Hepatic stellate cell (primary cell): Measurements from ENCODE around the gene CHSY3.

ENCODE experiments used
- DNase-seq: peaks from one replicate; pipeline ENCODE4 v3.0.0; 2011; ENCODE audit warnings: low spot score

CHSY3 gene

DNA sequence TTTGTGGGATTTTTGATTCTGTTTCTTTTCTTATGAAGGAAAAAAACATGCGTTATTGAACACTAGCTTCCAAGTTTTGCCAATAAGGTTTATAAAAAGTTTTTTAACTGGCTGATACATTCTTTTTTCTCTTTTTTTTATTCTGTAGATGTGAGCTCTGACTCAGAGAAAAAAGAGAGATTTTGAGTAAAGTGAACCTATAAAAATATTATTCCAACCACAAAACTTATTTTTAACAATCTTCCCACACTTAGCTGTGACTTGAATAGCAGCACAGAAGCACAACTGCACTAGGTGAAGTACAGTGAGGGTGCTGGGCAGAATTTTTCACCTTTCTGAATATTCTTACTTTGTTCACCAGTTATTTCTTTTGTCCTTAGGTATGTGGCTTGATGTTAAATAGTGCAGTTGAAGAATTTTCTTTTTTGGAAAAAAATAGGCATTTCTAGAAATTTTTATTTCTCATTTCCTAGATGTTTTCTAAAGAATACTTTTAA lies 41.6 kb downstream of the CHSY3 start:
- no peak for DNase-seq

DNA sequence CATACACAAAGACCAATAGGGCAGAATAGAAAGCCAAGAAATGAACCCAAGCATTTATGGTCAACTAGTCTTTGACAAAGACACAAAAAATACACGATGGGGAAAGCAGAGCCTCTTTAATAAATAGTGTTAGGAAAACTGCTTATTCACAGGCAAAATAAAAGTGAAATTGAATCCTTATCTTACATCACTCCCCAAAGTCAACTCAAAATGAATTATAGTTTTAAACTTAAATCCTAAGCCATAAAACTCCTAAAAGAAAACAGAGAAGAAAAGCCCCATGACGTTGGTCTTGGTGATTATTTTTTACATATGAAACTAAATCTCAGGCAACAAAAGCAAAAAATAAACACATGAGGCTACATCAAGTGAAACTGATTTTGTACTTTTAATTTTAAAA lies 46.8 kb downstream of the CHSY3 start:
- no peak for DNase-seq

DNA sequence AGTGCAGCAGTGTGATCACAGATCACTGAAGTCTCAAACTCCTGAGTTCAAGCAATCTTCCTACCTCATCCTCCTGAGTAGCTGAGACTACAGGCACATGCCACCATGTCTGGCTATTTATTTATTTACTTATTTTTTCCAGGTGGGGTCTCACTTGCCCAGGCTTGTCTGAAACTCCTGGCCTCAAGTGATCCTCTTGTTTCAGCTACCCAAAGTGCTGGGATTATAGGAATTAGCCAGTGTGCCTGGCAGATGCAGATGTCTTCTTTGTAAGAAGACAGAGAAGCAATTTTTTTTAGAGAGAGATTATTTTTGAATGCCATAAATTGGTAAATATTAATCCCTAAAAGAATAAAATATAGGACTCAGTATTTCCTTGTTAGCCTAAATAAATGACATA lies 54.3 kb downstream of the CHSY3 start:
- no peak for DNase-seq

DNA sequence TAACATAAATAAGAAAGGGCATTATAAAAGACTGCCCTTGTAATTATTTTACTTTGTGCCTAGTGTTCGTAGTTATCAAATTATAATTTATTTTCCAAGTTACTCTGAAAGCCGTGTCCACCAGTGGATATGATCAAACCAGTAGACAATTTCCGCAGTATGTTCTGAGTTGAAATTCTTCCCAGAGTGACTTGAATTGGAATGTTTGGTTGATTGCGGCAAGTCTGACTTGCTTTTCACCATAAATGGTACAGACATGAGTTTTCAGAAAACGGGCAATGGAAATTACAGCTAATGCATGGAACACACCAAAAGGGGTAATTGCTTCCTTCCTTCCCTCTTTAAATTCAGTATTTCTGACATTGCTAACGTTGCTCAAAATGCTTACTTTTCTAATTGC lies 56.6 kb downstream of the CHSY3 start:
- no peak for DNase-seq

DNA sequence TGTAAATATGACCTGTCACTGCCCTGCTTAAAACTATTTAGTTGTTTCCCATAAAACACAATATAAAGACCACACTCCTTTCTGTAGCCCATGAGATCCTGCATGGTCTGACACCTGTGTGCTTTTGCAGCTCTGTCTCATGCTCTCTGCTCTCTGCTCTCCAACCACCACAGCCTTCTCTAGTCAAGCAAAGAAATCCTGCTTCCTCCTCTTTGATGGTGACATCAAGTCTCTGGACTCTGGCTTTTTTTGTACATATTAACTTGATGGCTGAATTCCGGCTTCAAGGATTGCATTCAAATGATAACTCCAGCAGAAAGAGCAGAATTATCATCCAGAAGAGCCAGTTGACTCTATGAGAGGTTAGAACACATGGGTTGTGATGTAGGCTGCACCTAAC lies 58.2 kb downstream of the CHSY3 start:
- no peak for DNase-seq

DNA sequence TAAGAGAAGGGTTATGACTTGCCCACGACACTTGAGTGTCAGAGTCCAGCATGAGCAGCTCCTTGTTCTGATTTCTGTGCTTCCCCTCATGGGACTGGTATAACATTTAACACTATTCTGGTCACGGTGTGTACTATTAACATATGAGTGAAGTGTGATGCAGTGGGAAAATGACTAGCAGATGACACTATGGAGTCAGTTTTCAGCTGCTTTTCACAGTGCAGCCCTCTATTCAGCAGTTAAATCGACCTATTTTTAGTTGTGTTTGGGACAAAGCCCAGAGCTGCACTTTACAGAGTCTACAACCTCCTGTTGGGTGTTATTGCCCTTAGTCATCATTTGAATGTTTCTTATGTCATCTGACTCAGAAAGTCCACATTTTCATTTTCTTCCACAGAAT lies 59.1 kb downstream of the CHSY3 start:
- no peak for DNase-seq

DNA sequence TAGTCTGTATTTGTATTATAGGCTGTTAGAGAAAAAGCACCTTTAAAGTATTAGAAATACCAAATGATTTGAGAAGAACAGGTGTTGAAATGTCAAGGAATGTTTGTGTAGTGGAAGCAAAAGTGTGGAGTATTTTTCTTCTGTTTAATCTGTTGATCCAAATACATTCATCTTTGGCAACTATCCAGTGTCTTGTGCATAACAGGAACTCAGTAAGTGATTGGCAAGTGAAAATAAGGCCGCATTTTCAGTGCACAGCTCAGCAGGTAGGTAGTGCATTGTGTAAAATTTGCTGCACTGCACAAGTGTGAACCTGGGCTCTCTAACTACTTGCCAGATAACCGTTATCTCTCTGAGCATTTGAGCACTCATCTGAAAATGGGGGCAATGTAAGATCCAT lies 61.8 kb downstream of the CHSY3 start:
- no peak for DNase-seq

DNA sequence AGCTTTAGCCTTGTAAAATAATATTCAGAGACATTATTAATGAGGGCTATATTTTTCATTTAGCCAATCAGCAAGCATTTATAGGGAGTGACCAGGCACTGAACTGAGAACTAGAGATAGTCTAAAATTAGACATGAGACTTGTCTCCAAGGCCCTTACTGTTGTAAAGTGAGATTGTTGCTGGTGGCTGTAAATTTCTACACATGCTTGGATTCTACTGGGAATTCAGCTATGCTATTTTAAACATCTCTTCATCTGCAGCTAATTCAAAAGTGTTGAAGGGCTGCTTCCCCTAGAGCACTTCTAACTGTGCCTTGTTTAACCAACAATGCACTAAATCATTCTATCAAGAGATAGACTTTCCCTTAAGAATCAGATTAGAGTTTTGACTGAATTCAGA lies 67.4 kb downstream of the CHSY3 start:
- no peak for DNase-seq

DNA sequence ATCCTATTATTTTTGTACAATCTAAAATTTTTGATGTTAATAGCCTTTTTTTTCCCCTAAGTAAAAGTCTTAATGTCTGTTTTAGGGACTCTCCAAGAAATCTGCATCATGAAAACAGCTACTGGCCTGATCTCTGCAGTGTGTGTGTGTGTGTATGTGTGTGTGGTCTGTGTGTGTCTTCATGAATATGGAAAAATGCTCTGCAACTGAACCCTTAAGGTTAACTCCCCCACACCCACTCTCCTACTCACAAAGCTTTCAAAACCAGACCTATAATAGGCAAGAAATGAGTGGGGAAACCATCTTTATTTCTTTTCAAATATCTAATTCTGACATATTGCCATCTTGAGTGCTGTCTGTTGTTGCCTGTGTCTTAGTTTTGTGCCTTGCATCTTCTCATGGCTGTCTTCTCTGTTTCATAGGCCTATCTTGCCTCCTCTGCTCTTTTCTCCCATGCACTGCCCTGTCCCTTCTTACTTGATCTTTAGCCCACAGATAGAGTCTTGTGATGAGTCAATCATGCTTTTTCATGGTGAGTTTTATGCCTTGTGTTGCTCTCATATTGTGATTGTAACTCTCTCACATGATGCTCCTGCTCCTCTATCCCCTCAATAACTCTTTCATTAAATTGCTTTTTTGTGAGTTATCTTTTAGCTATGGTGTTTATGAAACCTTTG lies 68.3 kb downstream of the CHSY3 start:
- no peak for DNase-seq

DNA sequence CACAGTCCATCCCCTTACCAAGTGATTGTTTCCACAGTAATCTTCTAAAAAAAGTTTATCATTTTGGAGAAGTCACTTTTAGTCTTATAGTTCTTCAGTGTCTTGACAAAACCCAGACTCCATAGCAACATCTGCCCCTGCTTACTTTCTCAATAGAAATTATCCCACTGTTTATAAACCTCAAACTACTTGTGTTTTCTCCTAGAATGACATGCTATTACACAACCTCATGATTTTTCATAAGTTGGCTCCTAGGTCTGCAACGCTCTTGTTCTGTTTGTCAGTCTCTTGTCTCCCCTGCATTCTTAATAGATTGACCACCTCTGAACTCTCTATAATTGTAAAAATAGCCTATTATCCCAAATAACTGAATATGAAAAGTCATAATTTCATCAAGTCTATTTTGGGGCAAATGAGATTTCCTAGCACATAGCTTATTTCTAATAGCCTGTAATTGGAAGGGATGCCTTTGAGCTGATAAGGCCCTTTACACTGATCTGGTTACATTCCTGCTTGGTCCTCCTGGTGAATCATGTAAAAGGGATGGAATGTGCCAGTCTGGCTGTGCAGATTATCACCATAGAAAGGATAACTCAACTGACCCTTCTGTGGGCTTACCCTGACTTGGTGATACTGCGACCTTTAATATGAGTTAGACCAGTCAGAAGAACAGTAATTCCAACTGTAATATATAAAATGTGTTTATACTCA lies 69.6 kb downstream of the CHSY3 start:
- DNase-seq: no peak

DNA sequence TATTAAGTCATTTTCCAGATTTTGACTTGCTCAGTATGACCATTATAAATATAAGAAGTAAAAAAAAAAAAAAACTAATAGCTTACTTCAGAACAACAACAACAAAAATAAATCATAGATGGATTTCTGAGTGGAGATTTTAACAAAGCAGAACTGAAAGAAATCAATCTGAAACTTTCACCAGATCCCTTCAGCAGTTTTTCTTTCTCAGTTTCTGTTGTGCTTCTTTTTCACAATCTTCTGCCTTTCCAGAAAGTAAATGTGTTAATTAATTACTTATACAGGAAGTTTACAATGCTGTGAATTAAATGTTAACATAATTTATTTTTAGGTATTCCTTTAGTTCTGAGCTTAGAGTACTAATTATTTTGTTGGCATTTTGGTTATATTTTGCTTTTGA lies 73.5 kb downstream of the CHSY3 start:
- DNase-seq: no peak

DNA sequence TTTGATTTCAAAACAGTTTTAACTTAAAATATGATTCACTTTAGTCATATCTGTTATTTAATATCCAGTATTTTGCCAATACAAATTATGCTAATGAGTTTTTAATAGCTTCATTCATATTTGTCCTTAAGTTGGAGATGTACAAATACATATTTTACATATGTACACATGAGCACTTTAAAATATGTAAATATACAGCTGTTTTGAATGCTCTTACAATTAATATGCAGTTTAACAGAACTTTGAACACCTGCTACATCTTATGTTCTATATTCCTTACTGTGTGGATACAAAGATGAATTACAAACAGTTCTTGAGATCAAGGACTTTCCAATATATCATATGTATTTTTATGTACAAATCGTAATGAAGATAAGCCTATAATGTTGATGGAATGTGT lies 74.0 kb downstream of the CHSY3 start:
- no peak for DNase-seq

DNA sequence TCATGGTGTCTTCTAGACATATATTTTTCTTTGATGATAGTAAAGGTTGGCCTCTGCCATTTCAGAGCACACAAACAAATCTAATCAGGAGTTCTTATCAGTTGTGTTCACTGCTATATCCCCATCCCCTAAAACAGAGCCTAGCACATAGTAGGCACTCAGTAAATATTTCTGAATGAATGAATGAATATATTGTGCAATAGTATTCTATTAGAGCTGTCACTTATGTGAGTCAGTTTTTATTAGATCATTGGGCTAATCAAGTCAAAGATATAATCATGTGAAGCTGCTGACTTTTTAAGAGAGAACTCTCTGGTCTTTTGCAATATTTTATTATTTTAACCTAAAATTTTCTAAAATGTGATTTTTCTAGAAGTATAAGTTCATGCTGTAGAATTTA lies 84.2 kb downstream of the CHSY3 start:
- DNase-seq: no peak

DNA sequence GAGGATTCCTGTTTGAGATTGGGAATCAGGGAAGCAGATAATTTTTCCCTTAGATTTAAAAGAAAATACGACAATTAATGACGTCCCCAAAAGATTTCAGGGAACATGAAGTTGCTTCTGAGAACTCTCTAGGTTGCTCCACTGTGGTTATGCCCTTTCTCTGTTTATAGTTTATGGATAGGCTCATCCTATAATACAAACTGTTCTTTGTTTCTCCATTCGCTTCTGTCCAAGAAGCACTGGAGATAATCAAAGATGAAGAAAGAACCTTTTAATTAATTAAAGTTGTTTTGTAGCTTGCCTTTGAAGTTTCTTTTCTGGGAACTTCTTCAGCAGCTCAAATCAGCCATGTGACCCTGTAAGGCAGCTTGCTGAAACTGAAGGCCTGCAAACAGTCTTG lies 87.5 kb downstream of the CHSY3 start:
- DNase-seq: no peak

DNA sequence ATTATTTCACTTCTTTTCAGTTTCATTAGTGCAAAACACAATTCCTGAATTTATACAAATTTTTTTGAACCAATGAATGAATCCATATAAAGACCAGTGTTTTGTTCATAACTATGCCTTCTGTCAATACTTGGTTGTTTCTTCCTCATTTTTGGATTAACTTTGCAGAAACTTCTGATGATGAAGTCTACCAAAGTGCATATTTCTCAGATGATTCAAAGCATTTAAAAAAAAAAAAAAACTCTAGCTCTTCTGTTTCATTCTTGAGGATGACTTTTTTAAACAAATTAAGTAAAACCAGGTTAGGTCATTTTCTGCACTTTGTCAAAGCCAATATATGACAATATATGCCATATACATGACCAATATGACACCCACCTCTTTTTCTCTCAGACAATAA lies 92.6 kb downstream of the CHSY3 start:
- no peak for DNase-seq

DNA sequence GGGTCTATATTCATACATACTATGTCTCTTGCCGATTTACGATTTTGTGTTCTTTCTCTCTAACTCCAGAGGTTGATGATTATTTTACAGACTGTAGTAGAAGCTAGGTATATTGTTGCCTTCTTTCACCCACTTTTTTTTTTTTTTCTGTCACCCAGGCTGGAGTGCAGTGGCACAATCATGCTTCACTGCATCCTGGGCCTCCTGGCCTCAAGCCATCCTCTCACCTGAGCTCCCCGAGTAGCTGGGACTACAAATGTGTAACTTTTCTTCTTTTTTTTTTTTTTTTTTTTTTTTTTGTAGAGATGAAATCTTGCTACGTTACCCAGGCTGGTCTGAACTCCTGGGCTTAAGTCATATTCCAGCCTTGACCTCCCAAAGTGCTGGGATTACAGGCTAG lies 96.2 kb downstream of the CHSY3 start:
- no peak for DNase-seq

DNA sequence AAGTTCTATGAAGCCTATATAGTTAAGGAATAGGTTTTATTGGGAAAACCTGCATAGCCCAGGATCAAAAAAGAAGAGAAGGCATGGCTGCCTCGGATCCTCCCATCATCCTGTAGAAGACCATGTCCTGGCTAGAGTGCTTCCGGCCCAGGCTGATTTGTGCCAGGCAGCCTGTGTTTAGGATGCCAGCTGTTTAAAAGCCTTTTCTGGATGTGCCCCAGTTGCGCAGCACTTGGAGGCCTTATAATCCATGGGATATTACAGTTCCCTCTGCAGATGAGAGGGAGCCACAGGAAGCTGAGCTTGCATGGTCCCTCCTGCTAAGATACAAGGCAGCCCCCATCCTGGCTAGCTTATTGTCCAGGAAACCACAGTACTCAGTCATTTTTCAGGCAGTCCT lies 97.9 kb downstream of the CHSY3 start:
- no peak for DNase-seq

DNA sequence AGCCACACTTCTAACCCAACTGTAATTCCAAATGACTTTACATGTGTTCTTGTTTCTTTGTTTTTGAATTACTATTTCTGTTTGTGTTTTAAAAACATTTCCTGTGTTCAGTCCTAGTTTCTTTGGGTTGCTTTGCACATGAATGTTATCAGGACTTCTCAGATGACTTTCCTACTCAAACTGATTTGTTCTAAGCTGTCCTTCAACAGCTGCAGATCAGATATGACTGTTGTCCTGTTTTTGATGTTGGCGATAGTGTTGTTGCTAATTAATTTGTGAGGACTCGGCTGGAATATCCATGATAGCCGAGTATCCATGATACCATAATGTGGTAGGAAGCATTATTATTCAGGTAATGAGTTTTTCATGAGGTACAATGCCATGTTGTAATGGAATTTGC lies 98.6 kb downstream of the CHSY3 start:
- no peak for DNase-seq

DNA sequence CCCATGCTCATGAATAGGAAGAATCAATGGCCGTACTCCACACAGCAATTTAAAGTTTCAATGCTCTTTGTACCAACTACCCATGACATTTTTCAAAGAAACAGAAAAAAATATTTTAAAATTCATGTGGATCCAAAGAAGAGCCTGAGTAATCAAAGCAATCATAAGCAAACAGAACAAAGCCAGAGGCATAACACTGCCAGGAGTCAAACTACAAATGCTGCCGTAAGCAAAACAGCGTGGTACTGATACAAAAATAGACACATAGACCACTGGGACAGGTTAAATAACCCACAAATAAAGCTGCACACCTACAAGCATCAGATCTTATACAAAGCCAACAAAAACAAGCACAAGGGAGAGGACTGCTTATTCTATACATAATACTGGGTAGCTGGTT lies 107.7 kb downstream of the CHSY3 start:
- DNase-seq: no peak

DNA sequence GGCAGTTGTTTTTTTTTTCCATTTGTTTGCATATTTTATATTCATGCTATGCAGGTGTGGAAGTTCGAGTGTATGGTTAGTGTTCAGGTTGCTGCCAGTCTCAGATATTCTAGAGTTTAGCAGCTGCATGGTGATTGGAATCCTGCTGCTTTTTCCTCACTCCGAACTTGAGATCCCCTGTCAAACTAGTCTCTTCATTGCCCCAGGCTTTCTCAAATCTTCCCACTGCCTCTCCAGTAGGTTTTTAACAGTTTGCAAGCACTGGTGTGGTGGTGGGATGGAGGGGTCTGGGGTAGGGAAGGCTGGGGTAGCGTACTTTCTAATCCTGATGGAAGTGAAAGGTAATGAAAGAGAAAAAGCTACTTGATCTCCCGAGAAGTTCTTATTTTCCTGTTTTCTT lies 112.9 kb downstream of the CHSY3 start:
- DNase-seq: no peak

DNA sequence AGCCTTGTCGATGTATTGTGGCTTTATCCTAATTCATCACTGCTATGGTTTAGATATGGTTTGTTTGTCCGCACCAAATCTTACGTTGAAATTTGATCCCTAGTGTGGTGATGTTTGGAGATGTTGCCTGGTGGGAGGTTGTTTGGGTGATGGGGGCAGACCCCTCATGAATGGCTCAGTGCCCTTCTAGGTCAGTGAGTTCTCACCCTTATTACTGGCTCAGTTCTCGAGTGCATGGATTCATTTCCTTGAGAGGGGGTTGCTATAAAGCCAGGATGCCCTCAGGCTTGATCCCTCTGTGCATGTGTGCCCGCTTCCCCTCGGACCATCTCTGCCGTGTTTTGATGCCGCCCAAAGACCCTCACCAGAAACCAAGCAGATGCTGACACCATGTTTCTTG lies 114.4 kb downstream of the CHSY3 start:
- no peak for DNase-seq

DNA sequence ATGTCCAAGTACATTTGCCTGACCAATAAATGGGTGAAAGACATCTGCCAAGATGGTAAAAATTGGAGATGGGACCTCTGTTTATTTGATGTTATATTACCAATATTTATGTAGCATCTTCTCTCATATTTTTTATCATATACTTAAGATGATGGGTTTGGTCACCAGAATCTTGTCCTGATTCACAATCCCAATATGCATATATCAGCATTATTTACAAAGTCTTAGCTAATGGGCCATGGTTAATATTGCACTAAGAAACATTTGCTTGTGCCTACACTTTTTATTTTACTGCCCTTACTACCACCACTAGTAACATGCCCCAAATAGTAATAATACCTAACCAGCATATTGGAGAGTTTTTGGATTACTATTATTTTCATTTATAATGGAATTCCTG lies 116.7 kb downstream of the CHSY3 start:
- no peak for DNase-seq

DNA sequence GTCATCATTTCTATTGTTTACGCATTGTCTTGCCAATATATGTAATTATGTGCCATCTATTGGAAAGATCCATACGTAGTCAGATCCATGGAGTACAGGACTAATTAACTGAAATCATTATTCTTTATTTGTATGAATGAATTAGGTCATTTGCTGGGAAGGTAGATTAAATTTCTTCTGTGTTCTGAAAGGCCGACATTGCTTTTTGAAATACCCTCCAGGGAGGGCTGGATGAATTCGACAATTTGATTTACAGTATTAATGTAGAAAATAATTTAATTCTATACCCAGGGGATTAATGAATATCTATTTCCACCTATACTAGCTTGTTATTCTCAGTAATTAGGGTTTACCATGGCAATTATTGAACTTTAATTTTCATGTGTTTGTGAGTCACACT lies 117.6 kb downstream of the CHSY3 start:
- no peak for DNase-seq

DNA sequence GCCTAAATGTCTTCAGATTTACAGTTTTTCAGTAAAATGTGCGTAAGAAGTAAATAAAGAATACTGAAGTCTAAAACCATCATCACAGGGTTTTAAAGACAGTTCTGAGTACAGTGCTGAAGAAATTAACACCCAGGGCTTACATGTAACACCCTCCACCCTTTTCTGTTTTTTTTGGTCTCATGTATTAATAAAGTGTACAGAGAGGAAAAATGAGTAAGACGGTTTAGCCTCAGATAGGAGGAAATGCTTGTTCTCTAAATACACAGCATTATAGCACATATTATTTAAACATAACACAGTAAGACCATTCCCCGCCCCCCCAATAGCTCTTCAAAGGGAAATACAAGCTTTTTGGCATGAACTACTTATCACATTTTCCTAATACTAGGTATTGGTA lies 119.3 kb downstream of the CHSY3 start:
- no peak for DNase-seq
